ENCODE measurements around the gene SEMA6A.

The SEMA6A gene

GRCh38 chr5:116455061-116455460 lies 119.6 kb downstream of the SEMA6A start:
- DNase-seq, result no peak

- no peak for DNase-seq
Observed at GRCh38 chr5:116454417-116454927, 120.2 kb downstream of the SEMA6A start.

- no peak for DNase-seq
Observed at GRCh38 chr5:116453988-116454411, 120.6 kb downstream of the SEMA6A start.

GRCh38 chr5:116452774-116453368 lies 121.8 kb downstream of the SEMA6A start:
- no peak for DNase-seq

GRCh38 chr5:116451905-116452450 lies 122.6 kb downstream of the SEMA6A start:
- DNase-seq, result no peak

GRCh38 chr5:116451066-116451465 lies 123.6 kb downstream of the SEMA6A start:
- DNase-seq, result no peak

GRCh38 chr5:116449458-116449857 lies 125.2 kb downstream of the SEMA6A start:
- DNase-seq, result no peak

- no peak for DNase-seq
Observed at GRCh38 chr5:116448870-116449427, 125.7 kb downstream of the SEMA6A start.

- DNase-seq, result no peak
Observed at GRCh38 chr5:116448450-116448849, 126.2 kb downstream of the SEMA6A start.

GRCh38 chr5:116446356-116447005 lies 128.1 kb downstream of the SEMA6A start:
- no peak for DNase-seq

GRCh38 chr5:116445311-116445710 lies 129.3 kb downstream of the SEMA6A start:
- no peak for DNase-seq

GRCh38 chr5:116444373-116445295 lies 130.0 kb downstream of the SEMA6A start:
- DNase-seq, result no peak

- no peak for DNase-seq
Observed at GRCh38 chr5:116442931-116443551, 131.6 kb downstream of the SEMA6A start.

GRCh38 chr5:116442095-116442534 lies 132.5 kb downstream of the SEMA6A start:
- DNase-seq, result no peak

- DNase-seq, result no peak
Observed at GRCh38 chr5:116441223-116441622, 133.4 kb downstream of the SEMA6A start.

- DNase-seq, result no peak
Observed at GRCh38 chr5:116440457-116441001, 134.1 kb downstream of the SEMA6A start.

GRCh38 chr5:116439905-116440304 lies 134.7 kb downstream of the SEMA6A start:
- DNase-seq, result no peak

- DNase-seq, result no peak
Observed at GRCh38 chr5:116438979-116439554, 135.6 kb downstream of the SEMA6A start.

- no peak for DNase-seq
Observed at GRCh38 chr5:116437922-116438578, 136.6 kb downstream of the SEMA6A start.

GRCh38 chr5:116437351-116437705 lies 137.3 kb downstream of the SEMA6A start:
- DNase-seq, result no peak

GRCh38 chr5:116436674-116437350 lies 137.8 kb downstream of the SEMA6A start:
- no peak for DNase-seq
